IPS-18c (cell line): Measurements from ENCODE around the gene EPHB1.

Source experiments
- H3K4me3 ChIP-seq: 2 replicates; pipeline ENCODE4 v1.7.0; 2013; ENCODE audit warnings: low read depth, mild to moderate bottlenecking, low read length, moderate library complexity; ENCODE audit not compliant: insufficient read depth
- H3K9me3 ChIP-seq: one replicate; pipeline ENCODE4 v1.6.1; 2013; ENCODE audit warnings: mild to moderate bottlenecking, low read length, moderate library complexity; ENCODE audit not compliant: control insufficient read depth, insufficient read depth

Gene EPHB1

GRCh38 chr3:134857356-134857755, 62.3 kb downstream of the EPHB1 start:
- Histone ChIP-seq H3K4me3 (no peak overlapping the region), H3K9me3 (no peaks in the 10 kb centered on the region)

- Histone ChIP-seq H3K4me3 (no peak overlapping the region), H3K9me3 (no peaks in the 10 kb centered on the region)
Observed at GRCh38 chr3:134857776-134858362, 62.8 kb downstream of the EPHB1 start.

- Histone ChIP-seq H3K9me3 (no peaks in the 10 kb centered on the region), H3K4me3 (no peak overlapping the region)
Observed at GRCh38 chr3:134858441-134859035, 63.5 kb downstream of the EPHB1 start.

- no peak overlapping the region for H3K4me3 ChIP-seq
- no peaks in the 10 kb centered on the region for H3K9me3 ChIP-seq
Observed at GRCh38 chr3:134859341-134859740, 64.3 kb downstream of the EPHB1 start.

- H3K4me3 ChIP-seq: no peak overlapping the region
- no peaks in the 10 kb centered on the region for H3K9me3 ChIP-seq
Observed at GRCh38 chr3:134860141-134860540, 65.1 kb downstream of the EPHB1 start.

- Histone ChIP-seq H3K4me3 (no peak overlapping the region), H3K9me3 (no peaks in the 10 kb centered on the region)
Observed at GRCh38 chr3:134863915-134864314, 68.9 kb downstream of the EPHB1 start.

GRCh38 chr3:134864636-134865035, 69.6 kb downstream of the EPHB1 start:
- Histone ChIP-seq H3K9me3 (no peaks in the 10 kb centered on the region), H3K4me3 (no peak overlapping the region)

GRCh38 chr3:134867277-134867676, 72.2 kb downstream of the EPHB1 start:
- no peak overlapping the region for H3K4me3 ChIP-seq
- no peaks in the 10 kb centered on the region for H3K9me3 ChIP-seq

GRCh38 chr3:134869153-134869726, 74.2 kb downstream of the EPHB1 start:
- no peak overlapping the region for H3K4me3 ChIP-seq
- no peaks in the 10 kb centered on the region for H3K9me3 ChIP-seq

- H3K4me3 ChIP-seq: no peak overlapping the region
- H3K9me3 ChIP-seq: no peaks in the 10 kb centered on the region
Observed at GRCh38 chr3:134871818-134872217, 76.8 kb downstream of the EPHB1 start.

- Histone ChIP-seq H3K9me3 (no peaks in the 10 kb centered on the region), H3K4me3 (no peak overlapping the region)
Observed at GRCh38 chr3:134872440-134873388, 77.7 kb downstream of the EPHB1 start.

GRCh38 chr3:134873789-134874188, 78.7 kb downstream of the EPHB1 start:
- Histone ChIP-seq H3K9me3 (no peaks in the 10 kb centered on the region), H3K4me3 (no peak overlapping the region)

- Histone ChIP-seq H3K4me3 (no peak overlapping the region), H3K9me3 (no peaks in the 10 kb centered on the region)
Observed at GRCh38 chr3:134874737-134875413, 79.8 kb downstream of the EPHB1 start.

GRCh38 chr3:134876836-134877235, 81.8 kb downstream of the EPHB1 start:
- H3K9me3 ChIP-seq: no peaks in the 10 kb centered on the region
- no peak overlapping the region for H3K4me3 ChIP-seq

GRCh38 chr3:134877788-134878187, 82.7 kb downstream of the EPHB1 start:
- Histone ChIP-seq H3K4me3 (no peak overlapping the region), H3K9me3 (no peaks in the 10 kb centered on the region)

- Histone ChIP-seq H3K9me3 (no peaks in the 10 kb centered on the region), H3K4me3 (no peak overlapping the region)
Observed at GRCh38 chr3:134879990-134880389, 84.9 kb downstream of the EPHB1 start.

- no peaks in the 10 kb centered on the region for H3K9me3 ChIP-seq
- H3K4me3 ChIP-seq: no peak overlapping the region
Observed at GRCh38 chr3:134880431-134880830, 85.4 kb downstream of the EPHB1 start.
